Epithelial cell of proximal tubule (primary cell): ENCODE data around the gene JPH3. TPM values are rescaled to one million over a fixed set of nuclear protein-coding genes. Genes with fewer than 3 reads are reported as not detected.

ENCODE experiments used
- DNase-seq: peaks from one replicate; pipeline ENCODE4 v3.0.0-alpha.2; 2011; ENCODE audit warnings: low read depth
- H3K4me3 ChIP-seq: 2 replicates; pipeline ENCODE4 v1.5.1; 2011; ENCODE audit warnings: low read depth, mild to moderate bottlenecking, low read length
- CTCF ChIP-seq: conservative IDR thresholded peaks from 2 replicates; pipeline ENCODE4 v1.5.1; 2012; ENCODE audit warnings: low read depth, mild to moderate bottlenecking, low read length
- total RNA-seq: library from RNA; depleted of rRNA; stranded (reverse); fragments of >200 nt; gene quantifications from 2 replicates; pipeline ENCODE4 v1.2.3, GENCODE V29; 2015

The JPH3 gene
- total RNA-seq, 1 donor from 2014 or later = 0.40 TPM

GRCh38 chr16:87608400-87608985 is 6.2 kb downstream of the JPH3 start:
- H3K4me3 ChIP-seq = no peak overlapping the region
- DNase-seq = no peak
- TF ChIP-seq CTCF = no peak

- no peak for TF ChIP-seq CTCF
- no peak for DNase-seq
- H3K4me3 ChIP-seq = no peak overlapping the region
Observed at GRCh38 chr16:87610026-87610425, 7.7 kb downstream of the JPH3 start.

- TF ChIP-seq CTCF = no peak
- DNase-seq = no peak
- H3K4me3 ChIP-seq = no peak overlapping the region
Observed at GRCh38 chr16:87611456-87611855, 9.1 kb downstream of the JPH3 start.

- no peak for TF ChIP-seq CTCF
- no peak for DNase-seq
- H3K4me3 ChIP-seq = no peak overlapping the region
Observed at GRCh38 chr16:87613961-87614360, 11.7 kb downstream of the JPH3 start.

- TF ChIP-seq CTCF = no peak
- no peak for DNase-seq
- H3K4me3 ChIP-seq = no peak overlapping the region
Observed at GRCh38 chr16:87615621-87616041, 13.3 kb downstream of the JPH3 start.

- no peak overlapping the region for H3K4me3 ChIP-seq
- DNase-seq = no peak
- TF ChIP-seq CTCF = no peak
Observed at GRCh38 chr16:87616556-87616955, 14.2 kb downstream of the JPH3 start.

GRCh38 chr16:87618216-87618615 is 15.9 kb downstream of the JPH3 start:
- no peak for DNase-seq
- H3K4me3 ChIP-seq = no peak overlapping the region
- no peak for TF ChIP-seq CTCF
